CD8-positive, alpha-beta memory T cell (primary cell): Measurements from ENCODE around the gene ZNF749. TPM values are rescaled to one million over a fixed set of nuclear protein-coding genes. Genes with fewer than 3 reads are reported as not detected.

Source experiments
- CTCF ChIA-PET: fragments of 350-600 bp; sonication (Branson Sonifier 250); formaldehyde crosslinking; loops from one replicate; lab custom pipeline; 2021; ENCODE audit warnings: antibody characterized with exemption; lab: Charles Lee
- POLR2A ChIA-PET: fragments of 350-600 bp; sonication (Branson Sonifier 250); formaldehyde crosslinking; loops from one replicate; lab custom pipeline; 2021; ENCODE audit warnings: antibody characterized with exemption; lab: Charles Lee
- DNase-seq, 5 donors: peaks; one replicate each; pipeline versions ENCODE4 v3.0.0 to v3.0.0-alpha.2; 2020 to 2022; ENCODE audit warnings: mixed read lengths in 1 of 5
- H3K27ac ChIP-seq: one replicate; pipeline ENCODE4 v1.7.0; 2013; ENCODE audit warnings: low read depth, mild to moderate bottlenecking, low read length, moderate library complexity
- H3K27me3 ChIP-seq: 2 replicates; pipeline ENCODE4 v1.7.0; 2013; ENCODE audit warnings: low read length, mild to moderate bottlenecking; ENCODE audit not compliant: insufficient read depth, poor library complexity, severe bottlenecking
- H3K36me3 ChIP-seq: 2 replicates; pipeline ENCODE4 v1.7.0; 2013; ENCODE audit warnings: mild to moderate bottlenecking, low read length, moderate library complexity; ENCODE audit not compliant: insufficient read depth
- H3K4me1 ChIP-seq: 2 replicates; pipeline ENCODE4 v1.7.0; 2013; ENCODE audit warnings: mild to moderate bottlenecking, low read length, moderate library complexity; ENCODE audit not compliant: insufficient read depth
- H3K4me3 ChIP-seq: 2 replicates; pipeline ENCODE4 v1.7.0; 2013; ENCODE audit warnings: mild to moderate bottlenecking, low read length
- H3K9me3 ChIP-seq: 2 replicates; pipeline ENCODE4 v1.7.0; 2013; ENCODE audit warnings: mild to moderate bottlenecking, low read length
- H3K27ac Mint-ChIP-seq, 8 donors: one replicate each; pipeline ENCODE4 v1.8.0; 2020 to 2021; ENCODE audit warnings: mixed read lengths in 8 of 8, mild to moderate bottlenecking in 6 of 8, inconsistent platforms in 3 of 8, moderate library complexity in 3 of 8
- H3K27me3 Mint-ChIP-seq, 2 donors: one replicate each; pipeline ENCODE4 v1.8.0; 2020 to 2021; ENCODE audit warnings: mixed read lengths in 2 of 2, mild to moderate bottlenecking in 1 of 2, moderate library complexity in 1 of 2
- H3K36me3 Mint-ChIP-seq, 3 donors: one replicate each; pipeline ENCODE4 v1.8.0; 2020 to 2021; ENCODE audit warnings: mixed read lengths in 3 of 3, inconsistent platforms in 1 of 3, mild to moderate bottlenecking in 1 of 3
- H3K4me1 Mint-ChIP-seq, 3 donors: one replicate each; pipeline ENCODE4 v1.8.0; 2020 to 2021; ENCODE audit warnings: mixed read lengths in 3 of 3, inconsistent platforms in 1 of 3, mild to moderate bottlenecking in 1 of 3
- H3K4me3 Mint-ChIP-seq, 7 donors: one replicate each; pipeline ENCODE4 v1.8.0; 2020 to 2021; ENCODE audit warnings: mixed read lengths in 7 of 7, mild to moderate bottlenecking in 6 of 7, moderate library complexity in 4 of 7, inconsistent platforms in 2 of 7
- H3K9me3 Mint-ChIP-seq, 5 donors: one replicate each; pipeline ENCODE4 v1.8.0; 2020 to 2022; ENCODE audit warnings: mixed read lengths in 5 of 5, mild to moderate bottlenecking in 3 of 5, moderate library complexity in 2 of 5, inconsistent platforms in 1 of 5
- polyA plus RNA-seq: library from polyadenylated mRNA; unstranded; fragments of 300-500 nt; fragmentation: Illumina TruSeq; gene quantifications from one replicate; pipeline ENCODE4 v1.2.3, GENCODE V29; 2021
- total RNA-seq, 2 experiments: library from RNA; stranded (reverse); gene quantifications; one replicate each; pipeline ENCODE4 v1.2.3, GENCODE V29; 2021

ZNF749 gene
- 10 to 100 TPM; 29.9 to 32.7 TPM for total RNA-seq
- polyA plus RNA-seq, result 4.1 TPM

DNA sequence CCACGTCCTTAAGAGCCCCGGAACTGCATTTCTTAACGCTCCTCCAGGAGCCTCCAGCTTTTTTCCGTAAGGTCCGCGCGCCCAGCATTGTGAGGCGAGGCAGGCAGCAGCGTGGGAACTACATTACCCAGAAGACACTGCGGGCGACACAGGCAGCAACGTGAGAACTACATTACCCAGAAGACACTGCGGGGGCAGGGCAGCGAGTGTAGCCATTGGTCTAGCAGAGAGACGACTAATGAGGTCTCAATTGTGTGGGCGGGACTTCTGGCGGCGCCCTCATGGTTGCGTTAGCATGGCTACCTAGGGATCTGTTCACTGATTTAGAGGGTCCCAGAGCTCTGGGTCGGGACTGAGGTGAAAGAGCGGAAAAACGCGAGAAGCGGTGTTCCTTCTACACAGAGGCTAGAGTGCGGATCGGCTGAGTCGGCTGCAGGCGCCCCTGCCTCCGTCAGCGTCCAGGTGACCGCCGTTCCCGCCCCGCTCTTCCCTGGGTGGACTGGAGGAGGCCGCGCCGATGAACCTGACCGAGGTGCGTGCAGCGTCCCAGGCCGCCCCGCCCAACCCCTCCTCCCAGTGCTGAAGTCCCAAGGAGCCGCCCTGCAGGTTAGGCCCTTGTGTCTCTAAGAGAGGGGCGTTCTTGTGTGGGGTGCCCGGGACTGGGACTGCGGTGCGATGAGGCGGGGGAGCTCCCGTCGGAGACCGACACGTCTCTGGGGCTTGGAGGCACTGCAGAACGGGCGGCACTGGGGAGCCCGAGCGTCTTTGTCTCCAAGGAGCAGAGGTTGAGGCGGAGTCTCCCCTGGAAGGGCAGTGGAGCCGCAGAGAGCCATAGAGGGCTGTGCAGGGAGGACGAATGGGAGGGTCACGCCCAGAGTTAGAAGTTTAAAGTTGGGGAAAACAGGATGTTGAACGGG, at the start of gene ZNF749:
ZNF749 (plus strand) TSS at position 264 of the 917 bp plus-strand sequence; CDS start at position 518, 254 bp downstream.
- ChIA-PET CTCF (interaction anchor here (0.8 kb wide), 1 partner anchor 30 kb away, joined by 3 read pairs; no protein-coding TSS in a partner anchor), POLR2A (interaction anchor here (0.5 to 2.1 kb wide), 3 partner anchors 21 to 1174 kb away, joined by 3 to 8 read pairs (median 5); partner anchors contain the start of gene ZNF154)
- H3K27ac Mint-ChIP-seq, result peak within 1 kb of the TSS; percentile 67 to 99 (median 95)
- H3K4me3 ChIP-seq, result peak within 1 kb of the TSS; percentile 67
- H3K36me3 Mint-ChIP-seq, result peaks cover 23 to 40% (median 24%) of the 10 kb centered on the region in 3 donors
- peaks cover 9% of the 10 kb centered on the region for H3K36me3 ChIP-seq
- no peaks in the 10 kb centered on the region for H3K9me3 ChIP-seq
- H3K4me1 ChIP-seq, result peaks cover 15% of the 10 kb centered on the region
- peak; percentile 93 to 99 (median 96) for DNase-seq
- no peaks in the 10 kb centered on the region for H3K27me3 ChIP-seq
- H3K4me1 Mint-ChIP-seq, result peaks cover 32 to 44% (median 34%) of the 10 kb centered on the region in 3 donors
- H3K27ac ChIP-seq, result peak within 1 kb of the TSS; percentile 69
- H3K9me3 Mint-ChIP-seq, result peaks cover 0 to 33% (median 15%) of the 10 kb centered on the region in 5 donors
- H3K27me3 Mint-ChIP-seq, result no peaks in the 10 kb centered on the region
- H3K4me3 Mint-ChIP-seq, result peak within 1 kb of the TSS; percentile 89 to 99 (median 95)

DNA sequence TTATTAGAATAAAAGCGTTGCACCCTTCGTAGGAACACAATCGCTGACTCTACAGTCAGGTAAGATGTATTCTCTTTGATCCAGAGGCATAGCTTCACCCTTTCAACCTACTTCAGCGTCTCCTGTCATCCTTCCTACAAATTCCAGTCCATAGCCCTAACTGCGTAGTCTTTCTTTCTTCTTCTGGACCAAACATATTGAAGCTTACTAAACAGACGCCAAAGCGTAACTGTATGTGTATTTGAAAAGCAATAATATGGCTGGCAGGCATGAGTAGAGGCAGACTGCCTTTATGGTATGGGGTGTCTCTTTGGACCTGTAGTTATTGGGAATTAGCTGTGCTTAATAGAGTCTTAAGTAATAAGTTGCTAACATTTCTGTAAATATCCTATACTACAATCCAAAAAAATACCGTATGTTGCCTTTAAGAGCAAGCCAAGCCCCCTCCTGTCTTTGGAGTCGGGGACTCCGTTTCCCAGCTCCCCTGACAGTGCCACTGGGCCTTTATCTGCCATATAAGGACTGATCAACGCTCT, 45.9 kb upstream of the ZNF749 start:
- POLR2A ChIA-PET, result interaction anchor here (0.9 to 1.1 kb wide), 6 partner anchors 27 to 794 kb away, joined by 3 read pairs; partner anchors contain the start of genes ZNF274, ZNF416, ZNF587 and ZNF606
- Mint-ChIP-seq H3K36me3 (peaks cover 7 to 46% (median 29%) of the 10 kb centered on the region in 3 donors), H3K27me3 (peaks cover 0 to 2% of the 10 kb centered on the region in 2 donors)

DNA sequence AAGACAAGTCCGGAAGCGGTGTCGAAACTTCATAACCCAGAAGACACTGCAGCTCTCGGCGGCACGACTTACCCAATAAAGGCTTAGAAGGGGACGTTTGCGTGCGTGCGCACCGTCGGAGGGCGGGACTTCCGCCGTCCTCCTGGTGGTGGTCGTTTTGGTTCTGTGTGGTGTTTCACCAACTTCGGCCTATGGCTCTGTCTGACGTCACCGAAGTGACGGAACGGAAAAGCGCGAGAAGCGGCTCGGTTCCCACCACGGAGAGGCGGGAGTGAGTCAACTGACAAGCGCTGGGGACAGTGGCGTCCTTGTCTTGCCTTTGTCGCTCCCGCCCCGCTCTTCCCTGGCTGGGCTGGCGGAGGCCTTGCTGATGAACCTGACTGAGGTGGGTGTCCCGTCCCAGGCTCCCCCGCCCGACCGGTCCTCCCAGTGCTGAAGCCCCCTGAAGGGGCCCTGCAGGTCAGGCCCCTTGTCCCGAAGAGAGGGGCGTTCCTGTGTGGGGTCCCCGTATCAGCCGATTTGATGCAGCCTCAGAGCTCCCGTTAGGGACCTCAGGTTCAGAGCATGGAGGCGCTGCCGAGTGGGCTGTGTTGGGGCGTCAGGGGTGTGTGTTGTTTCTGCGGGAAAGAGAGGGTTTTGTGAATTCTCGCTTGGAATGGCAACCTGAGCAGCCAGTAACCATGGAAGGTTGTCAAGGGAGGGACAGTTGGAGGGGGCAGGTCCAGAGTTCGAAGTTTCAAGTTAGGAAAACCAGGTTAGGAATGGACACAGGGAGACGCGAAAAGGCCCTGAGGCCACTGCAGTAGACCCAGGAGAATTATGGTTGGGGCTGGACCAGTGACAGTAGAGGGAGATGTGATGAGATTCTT, 45.2 kb upstream of the ZNF749 start, which contains the start of gene ZNF548:
ZNF548 (plus strand) TSS at position 125 of the 869 bp plus-strand sequence; CDS start at position 371, 246 bp downstream.
- Histone ChIP-seq H3K27ac (peak within 1 kb of the TSS; percentile 92), H3K27me3 (no peaks in the 10 kb centered on the region), H3K4me3 (peak within 1 kb of the TSS; percentile 59), H3K4me1 (peaks cover 17% of the 10 kb centered on the region), H3K9me3 (no peaks in the 10 kb centered on the region), H3K36me3 (no peaks in the 10 kb centered on the region)
- Mint-ChIP-seq H3K4me1 (peaks cover 41 to 61% (median 42%) of the 10 kb centered on the region in 3 donors), H3K36me3 (peaks cover 11 to 53% (median 36%) of the 10 kb centered on the region in 3 donors), H3K27ac (peak within 1 kb of the TSS; percentile 96 to 99 (median 98)), H3K9me3 (peaks cover 0 to 39% (median 12%) of the 10 kb centered on the region in 5 donors), H3K27me3 (peaks cover 0 to 4% of the 10 kb centered on the region in 2 donors), H3K4me3 (peak within 1 kb of the TSS; percentile 94 to 98 (median 97))
- ChIA-PET POLR2A (interaction anchor here (0.9 to 1.1 kb wide), 6 partner anchors 27 to 793 kb away, joined by 3 read pairs; partner anchors contain the start of genes ZNF274, ZNF416, ZNF587 and ZNF606), CTCF (interaction anchor here (0.8 kb wide), 1 partner anchor 15 kb away, joined by 3 read pairs; no protein-coding TSS in a partner anchor)
- peak; percentile 96 to 99 (median 98) for DNase-seq

More for the DNA sequence above, 45.9 kb upstream of the ZNF749 start:
- DNase-seq, result no peak
- Mint-ChIP-seq H3K9me3 (peaks cover 0 to 34% (median 7%) of the 10 kb centered on the region in 5 donors), H3K4me1 (peaks cover 36 to 56% (median 37%) of the 10 kb centered on the region in 3 donors), H3K27ac (peak overlapping the region; percentile 96 to 99 (median 98)), H3K4me3 (peak overlapping the region; percentile 94 to 98 (median 97))
- peak overlapping the region; percentile 22 for H3K27ac ChIP-seq
- H3K27me3 ChIP-seq, result no peaks in the 10 kb centered on the region
- no peaks in the 10 kb centered on the region for H3K9me3 ChIP-seq
- H3K4me1 ChIP-seq, result peaks cover 17% of the 10 kb centered on the region
- CTCF ChIA-PET, result interaction anchor here (0.8 kb wide), 1 partner anchor 16 kb away, joined by 3 read pairs; no protein-coding TSS in a partner anchor
- H3K36me3 ChIP-seq, result no peaks in the 10 kb centered on the region
- peak overlapping the region; percentile 59 for H3K4me3 ChIP-seq

DNA sequence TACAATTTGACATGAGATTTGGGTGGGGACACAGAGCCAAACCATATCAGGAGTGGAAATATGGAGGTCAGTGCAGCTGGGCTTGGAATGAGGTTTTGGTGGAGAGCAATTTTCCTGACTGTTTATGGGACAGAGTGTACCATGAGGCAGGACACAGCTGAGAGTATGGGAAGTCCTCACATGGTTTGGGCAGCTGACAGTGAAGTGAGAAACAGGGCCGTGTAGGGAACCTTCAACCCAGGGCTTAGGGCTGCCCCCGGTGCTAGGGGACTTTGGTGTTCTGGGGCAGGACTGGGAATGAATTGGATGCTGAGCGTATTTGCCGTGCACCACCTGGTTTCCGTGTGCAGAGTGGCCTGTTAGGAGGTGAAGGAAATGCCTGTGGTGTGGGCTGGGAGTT, 39.4 kb upstream of the ZNF749 start:
- Mint-ChIP-seq H3K27ac (peak overlapping the region in 3 of 8 donors; percentile 0 to 56 (median 25)), H3K9me3 (peaks cover 8 to 65% (median 40%) of the 10 kb centered on the region in 5 donors), H3K4me1 (peaks cover 29 to 39% (median 31%) of the 10 kb centered on the region in 3 donors), H3K4me3 (no peak overlapping the region), H3K36me3 (peaks cover 54 to 90% (median 79%) of the 10 kb centered on the region in 3 donors), H3K27me3 (peaks cover 0 to 3% of the 10 kb centered on the region in 2 donors)
- Histone ChIP-seq H3K27me3 (no peaks in the 10 kb centered on the region), H3K36me3 (peaks cover 30% of the 10 kb centered on the region), H3K9me3 (peaks cover 22% of the 10 kb centered on the region), H3K4me3 (no peak overlapping the region), H3K27ac (no peak overlapping the region), H3K4me1 (peaks cover 5% of the 10 kb centered on the region)
- DNase-seq, result no peak
- POLR2A ChIA-PET, result no interaction called here
- CTCF ChIA-PET, result no interaction called here

DNA sequence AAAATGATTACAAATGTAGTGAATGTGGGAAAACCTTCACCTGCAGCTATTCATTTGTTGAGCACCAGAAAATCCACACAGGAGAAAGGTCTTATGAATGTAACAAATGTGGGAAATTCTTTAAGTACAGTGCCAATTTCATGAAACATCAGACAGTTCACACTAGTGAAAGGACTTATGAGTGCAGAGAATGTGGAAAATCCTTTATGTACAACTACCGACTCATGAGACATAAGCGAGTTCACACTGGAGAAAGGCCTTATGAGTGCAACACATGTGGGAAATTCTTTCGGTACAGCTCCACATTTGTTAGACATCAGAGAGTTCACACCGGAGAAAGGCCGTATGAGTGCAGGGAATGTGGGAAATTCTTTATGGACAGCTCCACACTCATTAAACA, 36.3 kb upstream of the ZNF749 start:
- Histone ChIP-seq H3K4me3 (no peak overlapping the region), H3K27ac (no peak overlapping the region), H3K36me3 (peaks cover 30% of the 10 kb centered on the region), H3K27me3 (no peaks in the 10 kb centered on the region), H3K4me1 (no peaks in the 10 kb centered on the region), H3K9me3 (peaks cover 22% of the 10 kb centered on the region)
- CTCF ChIA-PET, result no interaction called here
- POLR2A ChIA-PET, result no interaction called here
- no peak for DNase-seq
- Mint-ChIP-seq H3K4me1 (peaks cover 12 to 19% (median 14%) of the 10 kb centered on the region in 3 donors), H3K27me3 (peaks cover 0 to 3% of the 10 kb centered on the region in 2 donors), H3K9me3 (peaks cover 8 to 60% (median 40%) of the 10 kb centered on the region in 5 donors), H3K27ac (no peak overlapping the region), H3K4me3 (no peak overlapping the region), H3K36me3 (peaks cover 54 to 87% (median 68%) of the 10 kb centered on the region in 3 donors)

DNA sequence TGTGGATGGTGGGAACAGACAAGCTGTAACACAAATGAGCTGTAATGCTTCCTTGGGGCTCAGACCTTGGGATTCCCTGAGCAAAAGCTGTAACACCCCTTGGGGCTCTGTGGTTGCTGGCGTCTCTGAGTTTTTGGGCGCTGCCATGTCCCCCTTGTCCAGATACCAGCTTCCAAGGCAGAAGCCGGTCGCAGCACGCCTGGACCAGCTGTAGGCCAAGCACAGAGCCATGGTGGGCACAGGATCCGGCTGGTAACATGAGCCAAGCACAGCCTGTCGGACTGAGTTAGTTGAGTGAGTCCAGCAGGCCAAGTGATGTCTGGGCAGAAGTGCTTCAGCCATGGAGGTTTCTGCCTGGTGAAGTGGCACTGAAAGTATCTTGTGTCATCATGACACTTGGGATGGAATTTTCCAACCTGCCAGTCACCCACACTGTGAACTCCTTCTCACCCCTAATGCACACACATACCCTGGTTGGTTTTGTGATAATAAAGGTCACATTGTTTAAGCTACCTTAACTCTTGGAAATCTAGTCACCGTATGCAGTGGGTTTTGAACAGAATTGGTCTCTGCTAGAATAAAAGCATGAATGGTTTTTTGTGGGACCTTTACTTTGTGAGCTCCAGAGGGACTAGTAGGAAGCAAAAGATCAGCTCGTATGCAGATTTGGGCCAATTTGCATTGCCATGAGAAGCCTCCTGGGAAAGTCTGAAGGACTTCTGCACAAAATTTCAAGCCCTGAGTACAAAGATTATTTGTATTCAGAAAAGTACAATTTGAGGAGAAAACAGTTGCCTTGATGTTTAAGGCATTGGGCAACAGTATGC, 31.2 kb upstream of the ZNF749 start:
- POLR2A ChIA-PET, result no interaction called here
- Mint-ChIP-seq H3K36me3 (peaks cover 11 to 36% (median 17%) of the 10 kb centered on the region in 3 donors), H3K4me3 (no peak overlapping the region), H3K4me1 (peaks cover 4 to 6% (median 5%) of the 10 kb centered on the region in 3 donors), H3K9me3 (peaks cover 0 to 17% (median 10%) of the 10 kb centered on the region in 5 donors), H3K27me3 (no peaks in the 10 kb centered on the region), H3K27ac (peak overlapping the region in 1 of 8 donors; percentile 90)
- Histone ChIP-seq H3K9me3 (peaks cover 11% of the 10 kb centered on the region), H3K4me1 (no peaks in the 10 kb centered on the region), H3K27me3 (no peaks in the 10 kb centered on the region), H3K4me3 (no peak overlapping the region), H3K36me3 (peaks cover 4% of the 10 kb centered on the region), H3K27ac (no peak overlapping the region)
- DNase-seq, result no peak
- CTCF ChIA-PET, result interaction anchor here (1.2 kb wide), 1 partner anchor 15 kb away, joined by 3 read pairs; the partner anchor contains the start of gene ZNF548
